IMR-90 (cell line): ENCODE measurements around the gene SLC33A1. TPM values are rescaled to one million over a fixed set of nuclear protein-coding genes. Genes with fewer than 3 reads are reported as not detected.

ENCODE experiments used
- ATAC-seq: fragments of 200-7000 bp; cut with Tn5 transposase; 2 replicates; pipeline ENCODE4 v1.9.1; 2020; ENCODE audit warnings: low read depth, mild to moderate bottlenecking, moderate library complexity
- BruUV-seq: library from RNA; stranded (reverse); fragments of 400-500 nt; replicated peaks from 2 replicates; lab custom pipeline; 2021; lab: Mats Ljungman, UMichigan
- CTCF ChIA-PET: fragments of 300-600 bp; formaldehyde crosslinking; extraction: SDS; loops from one replicate; lab custom pipeline; 2021; ENCODE audit warnings: antibody characterized with exemption; lab: Yijun Ruan, JAX
- POLR2A ChIA-PET: fragments of 300-600 bp; sonication (Branson Sonifier 250); formaldehyde crosslinking; loops from one replicate; lab custom pipeline; 2022; ENCODE audit warnings: antibody characterized with exemption; ENCODE audit not compliant: unreplicated experiment; lab: Charles Lee
- DNase-seq: peaks from one replicate; pipeline ENCODE4 v3.0.0; 2013
- H2AFZ ChIP-seq: replicated peaks from 2 replicates; pipeline ENCODE3; 2013; ENCODE audit warnings: low read length, mild to moderate bottlenecking; ENCODE audit not compliant: poor library complexity
- H2AK5ac ChIP-seq: 2 replicates; pipeline ENCODE4 v1.6.1; 2013; ENCODE audit warnings: low read depth, low read length, inconsistent platforms
- H2AK9ac ChIP-seq: replicated peaks from 2 replicates; pipeline ENCODE3; 2013; ENCODE audit warnings: mild to moderate bottlenecking, low read depth, low read length, moderate library complexity; ENCODE audit not compliant: poor library complexity
- H2BK120ac ChIP-seq: 2 replicates; pipeline ENCODE4 v1.6.1; 2013; ENCODE audit warnings: low read depth, low read length, inconsistent platforms
- H2BK15ac ChIP-seq: 3 replicates; pipeline ENCODE4 v1.6.1; 2013; ENCODE audit warnings: low read depth, low read length, inconsistent platforms
- H2BK20ac ChIP-seq: 2 replicates; pipeline ENCODE4 v1.6.1; 2013; ENCODE audit warnings: low read depth, mild to moderate bottlenecking, inconsistent platforms, low read length, moderate library complexity
- H2BK5ac ChIP-seq: 2 replicates; pipeline ENCODE4 v1.6.1; 2013; ENCODE audit warnings: mild to moderate bottlenecking, low read depth, low read length, inconsistent platforms; ENCODE audit not compliant: poor library complexity, severe bottlenecking
- H3K14ac ChIP-seq: replicated peaks from 2 replicates; pipeline ENCODE4 v1.6.1; 2013; ENCODE audit warnings: low read depth, low read length, inconsistent platforms
- H3K18ac ChIP-seq: 2 replicates; pipeline ENCODE4 v1.6.1; 2013; ENCODE audit warnings: low read depth, low read length, control low read depth
- H3K23ac ChIP-seq: 2 replicates; pipeline ENCODE4 v1.6.1; 2013; ENCODE audit warnings: low read depth, low read length, inconsistent platforms
- H3K27ac ChIP-seq: 2 replicates; pipeline ENCODE4 v1.5.1; 2013; ENCODE audit warnings: mild to moderate bottlenecking, control low read depth, low read length; ENCODE audit not compliant: insufficient read depth
- H3K27me3 ChIP-seq: 2 replicates; pipeline ENCODE4 v1.6.1; 2013; ENCODE audit warnings: low read length; ENCODE audit not compliant: control insufficient read depth, insufficient read depth
- H3K36me3 ChIP-seq: 2 replicates; pipeline ENCODE4 v1.6.1; 2013; ENCODE audit warnings: low read length, mixed read lengths; ENCODE audit not compliant: control insufficient read depth, insufficient read depth
- H3K4ac ChIP-seq: 2 replicates; pipeline ENCODE4 v1.6.1; 2013; ENCODE audit warnings: low read depth, low read length, inconsistent platforms
- H3K4me1 ChIP-seq: 2 replicates; pipeline ENCODE4 v1.6.1; 2013; ENCODE audit warnings: low read length, mixed read lengths; ENCODE audit not compliant: control insufficient read depth, insufficient read depth
- H3K4me2 ChIP-seq: 2 replicates; pipeline ENCODE4 v1.6.1; 2013; ENCODE audit warnings: low read depth, mild to moderate bottlenecking, control low read depth, low read length, moderate library complexity
- H3K4me3 ChIP-seq: 2 replicates; pipeline ENCODE4 v1.5.1; 2013; ENCODE audit warnings: low read depth, mild to moderate bottlenecking, control low read depth, low read length, moderate library complexity; ENCODE audit not compliant: insufficient read depth
- H3K56ac ChIP-seq: 2 replicates; pipeline ENCODE4 v1.6.1; 2013; ENCODE audit warnings: low read length, inconsistent platforms; ENCODE audit not compliant: insufficient read depth; ENCODE audit errors: extremely low read depth
- H3K79me1 ChIP-seq, 2 experiments: 2 replicates each; pipeline ENCODE4 v1.6.1; 2013; ENCODE audit warnings: low read length in 2 of 2, inconsistent platforms in 1 of 2, low read depth in 1 of 2
- H3K9ac ChIP-seq: 2 replicates; pipeline ENCODE4 v1.6.1; 2013; ENCODE audit warnings: low read depth, low read length, control low read depth
- H3K9me1 ChIP-seq: 2 replicates; pipeline ENCODE4 v1.6.1; 2013; ENCODE audit warnings: low read length, inconsistent platforms; ENCODE audit not compliant: insufficient read depth
- H3K9me3 ChIP-seq: 2 replicates; pipeline ENCODE4 v1.6.1; 2013; ENCODE audit warnings: low read length; ENCODE audit not compliant: control insufficient read depth, insufficient read depth
- H4K20me1 ChIP-seq: 2 replicates; pipeline ENCODE4 v1.6.1; 2013; ENCODE audit warnings: low read length, inconsistent platforms; ENCODE audit not compliant: insufficient read depth
- H4K5ac ChIP-seq: 2 replicates; pipeline ENCODE4 v1.6.1; 2013; ENCODE audit warnings: mild to moderate bottlenecking, low read depth, low read length, control low read depth
- H4K8ac ChIP-seq, 2 experiments: 2 replicates each; pipeline ENCODE4 v1.6.1; 2013; ENCODE audit warnings: low read depth in 2 of 2, low read length in 2 of 2, control low read depth in 1 of 2, inconsistent platforms in 1 of 2
- H4K91ac ChIP-seq: 2 replicates; pipeline ENCODE4 v1.6.1; 2013; ENCODE audit warnings: low read depth, low read length, inconsistent platforms; ENCODE audit not compliant: insufficient read depth
- CEBPB ChIP-seq: IDR thresholded peaks from 2 replicates; pipeline ENCODE4 v1.6.1; 2012; ENCODE audit warnings: low read depth, low read length, improper control_type of control experiment
- CHD1 ChIP-seq: IDR thresholded peaks from 2 replicates; pipeline ENCODE4 v1.6.1; 2012; ENCODE audit warnings: low read depth, low read length, improper control_type of control experiment
- FOS ChIP-seq: fragments of 150-350 bp; IDR thresholded peaks from 2 replicates; pipeline ENCODE4 v1.6.1; 2016; ENCODE audit warnings: low read depth, low read length
- MAFK ChIP-seq: IDR thresholded peaks from 2 replicates; pipeline ENCODE4 v1.6.1; 2012; ENCODE audit warnings: low read depth, low read length, improper control_type of control experiment
- MAZ ChIP-seq: IDR thresholded peaks from 2 replicates; pipeline ENCODE4 v1.6.1; 2012; ENCODE audit warnings: low read depth, mild to moderate bottlenecking, low read length, improper control_type of control experiment, moderate library complexity, borderline replicate concordance
- RAD21 ChIP-seq: IDR thresholded peaks from 2 replicates; pipeline ENCODE4 v1.6.1; 2012; ENCODE audit warnings: low read length, improper control_type of control experiment
- RFX5 ChIP-seq: IDR thresholded peaks from 2 replicates; pipeline ENCODE4 v1.8.0; 2012; ENCODE audit warnings: low read depth, mild to moderate bottlenecking, low read length, moderate library complexity
- WGBS, 2 experiments: methylation state at CpG; one replicate each; pipeline versions ENCODE4 v1.1.5 to v1.1.7; 2013; ENCODE audit warnings: missing lambda C conversion rate in 2 of 2; ENCODE audit not compliant: insufficient read length in 1 of 2; ENCODE audit errors: extremely low coverage in 2 of 2; 5-methylcytosine and 5-hydroxymethylcytosine counted together
- dilution Hi-C: fragments of 300-500 bp; cut with HindIII; formaldehyde crosslinking; loops from one replicate; pipeline ENCODE4 v1.14.3; 2018; ENCODE audit warnings: low sequenced_read_pairs; ENCODE audit not compliant: unreplicated experiment
- in situ Hi-C: fragments of 300-500 bp; cut with MboI; formaldehyde crosslinking; loops from 3 replicates; pipeline ENCODE4 v1.14.3; 2019; ENCODE audit warnings: low sequenced_read_pairs, inconsistent platforms, mixed read lengths
- intact Hi-C: fragments of 100-400 bp; cut with micrococcal nuclease; formaldehyde crosslinking; loops from 2 replicates; pipeline ENCODE4 v1.10.0; 2022
- polyA plus RNA-seq, 3 experiments: library from polyadenylated mRNA; depleted of rRNA; stranded (reverse); fragments of >200 nt; gene quantifications; 2 replicates each; pipeline ENCODE4 v1.2.3, GENCODE V29; 2012; ENCODE audit warnings: low replicate concordance in 1 of 3
- total RNA-seq: library from RNA; depleted of rRNA; stranded (reverse); fragments of >200 nt; gene quantifications from 2 replicates; pipeline ENCODE4 v1.2.3, GENCODE V29; 2012

Gene SLC33A1
- total and polyA plus RNA-seq, 2 of the 4 experiments (the other 2 are of a cell fraction) = 12.9 to 32.4 TPM

DNA sequence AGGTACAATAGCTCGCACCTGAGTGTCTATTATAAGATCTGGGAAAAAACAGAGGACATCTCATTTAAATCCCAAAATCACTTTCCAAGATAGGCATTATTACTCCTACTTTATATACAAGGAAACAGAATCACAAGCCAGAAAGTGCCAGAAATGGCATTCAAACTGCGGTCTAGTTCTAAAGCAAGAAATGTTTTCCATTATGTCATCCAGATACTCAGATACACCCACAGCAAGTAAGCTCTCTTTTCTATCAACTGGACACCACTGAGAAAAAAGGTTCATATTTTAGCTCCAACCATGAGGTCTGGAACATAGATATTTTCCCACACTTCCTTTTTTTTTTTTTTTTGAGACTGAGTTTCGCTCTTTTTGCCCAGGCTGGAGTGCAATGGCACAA lies 8.1 kb downstream of the SLC33A1 start:
- Histone ChIP-seq H3K56ac (no peak overlapping the region), H3K9me3 (no peaks in the 10 kb centered on the region), H3K4me2 (no peak overlapping the region), H3K27me3 (no peaks in the 10 kb centered on the region), H2AFZ (no peak overlapping the region), H2BK5ac (no peak overlapping the region), H3K4ac (no peak overlapping the region), H4K5ac (no peak overlapping the region), H3K36me3 (peaks cover 6% of the 10 kb centered on the region; the same call in 1 of the 2 replicates), H3K18ac (no peak overlapping the region), H3K4me1 (no peaks in the 10 kb centered on the region), H4K20me1 (0 out of 2 replicates have a peak, but pooled peaks cover 2% of the 10 kb centered on the region), H3K9me1 (no peaks in the 10 kb centered on the region), H3K27ac (no peak overlapping the region), H2BK15ac (no peak overlapping the region), H4K8ac (no peak overlapping the region), H3K4me3 (no peak overlapping the region), H4K91ac (no peak overlapping the region), H3K14ac (no peak overlapping the region), H3K79me1 (peaks cover 6 to 23% of the 10 kb centered on the region in 2 experiments), H2AK9ac (no peak overlapping the region), H3K9ac (no peak overlapping the region), H2AK5ac (no peak overlapping the region), H2BK20ac (no peak overlapping the region), H2BK120ac (no peak overlapping the region), H3K23ac (no peak overlapping the region)
- in situ Hi-C loops (no loop called here), intact Hi-C loops (no loop called here), dilution Hi-C loops (no loop called here)
- no TSS peak for BruUV-seq
- WGBS, 2 experiments = 80% methylated on average over 1 of the region's 3 CpGs; no CpG with 5 or more reads in 1 of the 2 experiments
- TF ChIP-seq CHD1 = no peak
- TF ChIP-seq FOS = no peak
- TF ChIP-seq MAFK = no peak
- no peak for TF ChIP-seq MAZ
- TF ChIP-seq RFX5 = no peak
- no peak for TF ChIP-seq RAD21
- TF ChIP-seq CEBPB = no peak
- ChIA-PET POLR2A (interaction anchor here (0.6 kb wide), 2 partner anchors 31 to 94 kb away, joined by 4 read pairs; no protein-coding TSS in a partner anchor), CTCF (interaction anchor here (0.7 to 0.8 kb wide), 2 partner anchors 40 to 1285 kb away, joined by 3 read pairs; partner anchors contain the start of gene C3orf33)
- DNase-seq = no peak
- ATAC-seq = no peak
